ENCODE measurements around the gene CA12. TPM values are rescaled to one million over a fixed set of nuclear protein-coding genes. Genes with fewer than 3 reads are reported as not detected.
A peak's percentile ranks its signal among the peaks of the same experiment; 100 is the strongest.

Gene CA12
- polyA plus RNA-seq, 3 donors: not detected

GRCh38 chr15:63277038-63277892 is 104.4 kb downstream of the CA12 start, which contains the start of gene APH1B:
APH1B (plus strand) TSS chr15:63277605; CDS start chr15:63277624, 19 bp downstream.
- Mint-ChIP-seq H3K9me3 (peaks cover 0 to 3% (median 0%) of the 10 kb centered on the region in 7 donors), H3K27ac (peak within 1 kb of the TSS; percentile 81 to 91 (median 89)), H3K36me3 (peaks cover 16 to 17% of the 10 kb centered on the region in 2 donors), H3K27me3 (ENCODE audit: low read depth in 3 of 3) (peaks cover 0 to 4% (median 0%) of the 10 kb centered on the region in 3 donors), H3K4me3 (peak within 1 kb of the TSS; percentile 88 to 93), H3K4me1 (peaks cover 34% of the 10 kb centered on the region)
- intact Hi-C loops (cut with micrococcal nuclease): loop anchor here in 1 of 2 donors (5.0 kb wide), 1 partner anchor 45 kb away; no protein-coding TSS in a partner anchor
- Histone ChIP-seq H2AFZ (ENCODE audit: insufficient read depth, low read depth, low read length, poor library complexity, severe bottlenecking) (peak within 1 kb of the TSS; percentile 91), H4K20me1 (ENCODE audit: insufficient read depth, low read length) (no peaks in the 10 kb centered on the region), H3K9me3 (replicated peaks in 1 of 2; ENCODE audit: control insufficient read depth in 1 of 2, insufficient read depth in 1 of 2, low read length in 2 of 2) (no peaks in the 10 kb centered on the region), H3K27ac (ENCODE audit: low read depth in 1 of 2, low read length in 2 of 2) (peak within 1 kb of the TSS; percentile 74 to 94), H3K27me3 (ENCODE audit: control insufficient read depth in 2 of 2, insufficient read depth in 2 of 2, low read length in 2 of 2) (no peaks in the 10 kb centered on the region), H3K4me1 (ENCODE audit: control insufficient read depth in 1 of 2, insufficient read depth in 2 of 2, low read length in 2 of 2) (peaks cover 28 to 36% of the 10 kb centered on the region in 2 donors), H3K36me3 (replicated peaks in 1 of 2; ENCODE audit: control insufficient read depth in 1 of 2, insufficient read depth in 2 of 2, low read length in 2 of 2) (peaks cover 4 to 20% of the 10 kb centered on the region in 2 donors), H3K9ac (ENCODE audit: insufficient read depth, low read length, poor library complexity, severe bottlenecking) (peak within 1 kb of the TSS; percentile 97), H3K79me2 (ENCODE audit: insufficient read depth, low read length) (peaks cover 11% of the 10 kb centered on the region), H3K4me3 (replicated peaks in 1 of 3; ENCODE audit: low read depth in 2 of 3, low read length in 3 of 3) (peak within 1 kb of the TSS; percentile 75 to 98 (median 96)), H3K4me2 (replicated peaks; ENCODE audit: extremely low read depth, low read length, poor library complexity, severe bottlenecking) (peak within 1 kb of the TSS; percentile 90)
- DNase-seq: peak; percentile 54 to 67 (median 61)
- no peak for TF ChIP-seq CTCF (IDR thresholded peaks at IDR 0.05)
- 0% methylated on average over 55 of the region's 102 CpGs for WGBS (ENCODE audit: insufficient coverage)

- Histone ChIP-seq H3K4me3 (replicated peaks in 1 of 3; ENCODE audit: low read depth in 2 of 3, low read length in 3 of 3) (peak overlapping the region; percentile 46 to 96 (median 53)), H3K36me3 (replicated peaks in 1 of 2; ENCODE audit: control insufficient read depth in 1 of 2, insufficient read depth in 2 of 2, low read length in 2 of 2) (peaks cover 4 to 20% of the 10 kb centered on the region in 2 donors), H3K4me2 (replicated peaks; ENCODE audit: extremely low read depth, low read length, poor library complexity, severe bottlenecking) (peak overlapping the region; percentile 77), H3K9me3 (replicated peaks in 1 of 2; ENCODE audit: control insufficient read depth in 1 of 2, insufficient read depth in 1 of 2, low read length in 2 of 2) (no peaks in the 10 kb centered on the region), H4K20me1 (ENCODE audit: insufficient read depth, low read length) (no peaks in the 10 kb centered on the region), H3K9ac (ENCODE audit: insufficient read depth, low read length, poor library complexity, severe bottlenecking) (peak overlapping the region; percentile 74), H3K79me2 (ENCODE audit: insufficient read depth, low read length) (peaks cover 11% of the 10 kb centered on the region), H3K27ac (ENCODE audit: low read depth in 1 of 2, low read length in 2 of 2) (peak overlapping the region; percentile 41 to 72), H3K27me3 (ENCODE audit: control insufficient read depth in 2 of 2, insufficient read depth in 2 of 2, low read length in 2 of 2) (no peaks in the 10 kb centered on the region), H3K4me1 (ENCODE audit: control insufficient read depth in 1 of 2, insufficient read depth in 2 of 2, low read length in 2 of 2) (peaks cover 26 to 30% of the 10 kb centered on the region in 2 donors), H2AFZ (ENCODE audit: insufficient read depth, low read depth, low read length, poor library complexity, severe bottlenecking) (peak overlapping the region; percentile 75)
- H3K9me3 Mint-ChIP-seq: peaks cover 0 to 4% (median 0%) of the 10 kb centered on the region in 7 donors
- peaks cover 39% of the 10 kb centered on the region for H3K4me1 Mint-ChIP-seq
- peaks cover 0 to 4% (median 0%) of the 10 kb centered on the region in 3 donors for H3K27me3 Mint-ChIP-seq (ENCODE audit: low read depth in 3 of 3)
- 0% methylated on average over 1 of the region's 11 CpGs for WGBS (ENCODE audit: insufficient coverage)
- no peak for TF ChIP-seq CTCF (IDR thresholded peaks at IDR 0.05)
- H3K4me3 Mint-ChIP-seq: peak overlapping the region; percentile 88 to 93
- intact Hi-C loops (cut with micrococcal nuclease): loop anchor here in 1 of 2 donors (5.0 kb wide), 1 partner anchor 44 kb away; no protein-coding TSS in a partner anchor
- peaks cover 16 to 17% of the 10 kb centered on the region in 2 donors for H3K36me3 Mint-ChIP-seq
- DNase-seq: no peak
- H3K27ac Mint-ChIP-seq: peak overlapping the region in 4 of 7 donors; percentile 53 to 89 (median 86)
These were observed 105.2 kb downstream of the CA12 start for GRCh38 chr15:63276342-63277037.

Measured in CD14-positive monocyte (primary cell).